Activated B cell treated with CpG ODN at 0.5 μM for 24 hours (primary cell): Measurements from ENCODE around the gene EPHA1. TPM values are rescaled to one million over a fixed set of nuclear protein-coding genes. Genes with fewer than 3 reads are reported as not detected.
A peak's percentile ranks its signal among the peaks of the same experiment; 100 is the strongest.

ENCODE experiments used
- ATAC-seq: fragments of 200-7000 bp; cut with Tn5 transposase; one replicate; pipeline ENCODE4 v1.10.0; 2021; ENCODE audit warnings: low read depth, mild to moderate bottlenecking, moderate library complexity
- CTCF ChIA-PET: fragments of 350-600 bp; sonication (Branson Sonifier 250); formaldehyde crosslinking; loops from one replicate; lab custom pipeline; 2021; ENCODE audit warnings: antibody characterized with exemption; lab: Charles Lee
- POLR2A ChIA-PET: fragments of 350-600 bp; sonication (Branson Sonifier 250); formaldehyde crosslinking; loops from one replicate; lab custom pipeline; 2021; ENCODE audit warnings: antibody characterized with exemption; lab: Charles Lee
- DNase-seq: peaks from one replicate; pipeline ENCODE4 v3.0.0; 2022
- H3K27ac Mint-ChIP-seq: one replicate; pipeline ENCODE4 v1.8.0; 2020; ENCODE audit warnings: mixed read lengths
- H3K27me3 Mint-ChIP-seq: one replicate; pipeline ENCODE4 v1.8.0; 2021; ENCODE audit warnings: mixed read lengths
- H3K36me3 Mint-ChIP-seq: one replicate; pipeline ENCODE4 v1.8.0; 2021; ENCODE audit warnings: low read depth, mixed read lengths
- H3K4me1 Mint-ChIP-seq: one replicate; pipeline ENCODE4 v1.8.0; 2021; ENCODE audit warnings: mixed read lengths
- H3K4me3 Mint-ChIP-seq: one replicate; pipeline ENCODE4 v1.8.0; 2020; ENCODE audit warnings: mild to moderate bottlenecking, mixed read lengths
- H3K9me3 Mint-ChIP-seq: one replicate; pipeline ENCODE4 v1.8.0; 2020; ENCODE audit warnings: mixed read lengths
- intact Hi-C: fragments of 100-400 bp; cut with micrococcal nuclease; formaldehyde crosslinking; loops from one replicate; pipeline ENCODE4 v1.15.1; 2024
- total RNA-seq: library from RNA; stranded (reverse); gene quantifications from 2 replicates; pipeline ENCODE4 v1.2.3, GENCODE V29; 2022
- TF ChIP-seq, protein P1 (sequence below): fragments of 200-600 bp; IDR thresholded peaks from one replicate; pipeline ENCODE4 v1.8.0; 2022; ENCODE audit warnings: antibody characterized with exemption, mild to moderate bottlenecking

Gene EPHA1
- total RNA-seq, 1 donor from 2014 or later: not detected

DNA sequence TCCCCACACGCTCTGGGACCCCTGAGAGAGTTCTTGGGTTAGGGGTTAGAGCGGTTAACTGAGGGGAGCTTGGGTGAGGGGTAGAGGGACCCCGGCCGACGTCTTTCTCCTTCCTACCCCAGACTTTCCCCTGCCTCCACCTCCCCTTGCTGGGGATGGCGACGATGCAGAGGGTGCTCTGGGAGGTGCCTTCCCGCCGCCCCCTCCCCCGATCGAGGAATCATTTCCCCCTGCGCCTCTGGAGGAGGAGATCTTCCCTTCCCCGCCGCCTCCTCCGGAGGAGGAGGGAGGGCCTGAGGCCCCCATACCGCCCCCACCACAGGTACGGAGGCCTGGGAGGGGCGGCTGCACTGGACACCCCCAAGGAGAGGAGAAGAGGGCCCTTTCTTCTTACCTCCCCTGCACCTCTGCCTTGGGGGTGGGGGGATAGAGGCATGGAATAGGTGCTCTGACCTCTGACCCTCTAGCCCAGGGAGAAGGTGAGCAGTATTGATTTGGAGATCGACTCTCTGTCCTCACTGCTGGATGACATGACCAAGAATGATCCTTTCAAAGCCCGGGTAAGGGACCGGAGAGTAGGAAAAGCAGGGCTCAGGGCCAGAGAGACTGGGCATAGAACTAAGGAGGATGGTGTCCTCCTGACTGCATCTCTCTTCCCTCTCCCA, 26.4 kb downstream of the EPHA1 start:
- Mint-ChIP-seq H3K9me3 (no peaks in the 10 kb centered on the region), H3K4me1 (peaks cover 21% of the 10 kb centered on the region), H3K4me3 (peak overlapping the region; percentile 73), H3K27me3 (no peaks in the 10 kb centered on the region), H3K36me3 (no peaks in the 10 kb centered on the region), H3K27ac (peak overlapping the region; percentile 37)
- intact Hi-C loops: loop anchor here (5.0 to 10.0 kb wide), 5 partner anchors 35 to 1453 kb away; partner anchors contain the start of gene TPK1
- ChIA-PET POLR2A (interaction anchor here (0.5 to 1.0 kb wide), 2 partner anchors 10 to 33 kb away, joined by 3 to 4 read pairs; no protein-coding TSS in a partner anchor), CTCF (no interaction called here)
- TF ChIP-seq, protein P1, sequence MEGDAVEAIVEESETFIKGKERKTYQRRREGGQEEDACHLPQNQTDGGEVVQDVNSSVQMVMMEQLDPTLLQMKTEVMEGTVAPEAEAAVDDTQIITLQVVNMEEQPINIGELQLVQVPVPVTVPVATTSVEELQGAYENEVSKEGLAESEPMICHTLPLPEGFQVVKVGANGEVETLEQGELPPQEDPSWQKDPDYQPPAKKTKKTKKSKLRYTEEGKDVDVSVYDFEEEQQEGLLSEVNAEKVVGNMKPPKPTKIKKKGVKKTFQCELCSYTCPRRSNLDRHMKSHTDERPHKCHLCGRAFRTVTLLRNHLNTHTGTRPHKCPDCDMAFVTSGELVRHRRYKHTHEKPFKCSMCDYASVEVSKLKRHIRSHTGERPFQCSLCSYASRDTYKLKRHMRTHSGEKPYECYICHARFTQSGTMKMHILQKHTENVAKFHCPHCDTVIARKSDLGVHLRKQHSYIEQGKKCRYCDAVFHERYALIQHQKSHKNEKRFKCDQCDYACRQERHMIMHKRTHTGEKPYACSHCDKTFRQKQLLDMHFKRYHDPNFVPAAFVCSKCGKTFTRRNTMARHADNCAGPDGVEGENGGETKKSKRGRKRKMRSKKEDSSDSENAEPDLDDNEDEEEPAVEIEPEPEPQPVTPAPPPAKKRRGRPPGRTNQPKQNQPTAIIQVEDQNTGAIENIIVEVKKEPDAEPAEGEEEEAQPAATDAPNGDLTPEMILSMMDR: no peak
- no peak for DNase-seq
- ATAC-seq: no peak

DNA sequence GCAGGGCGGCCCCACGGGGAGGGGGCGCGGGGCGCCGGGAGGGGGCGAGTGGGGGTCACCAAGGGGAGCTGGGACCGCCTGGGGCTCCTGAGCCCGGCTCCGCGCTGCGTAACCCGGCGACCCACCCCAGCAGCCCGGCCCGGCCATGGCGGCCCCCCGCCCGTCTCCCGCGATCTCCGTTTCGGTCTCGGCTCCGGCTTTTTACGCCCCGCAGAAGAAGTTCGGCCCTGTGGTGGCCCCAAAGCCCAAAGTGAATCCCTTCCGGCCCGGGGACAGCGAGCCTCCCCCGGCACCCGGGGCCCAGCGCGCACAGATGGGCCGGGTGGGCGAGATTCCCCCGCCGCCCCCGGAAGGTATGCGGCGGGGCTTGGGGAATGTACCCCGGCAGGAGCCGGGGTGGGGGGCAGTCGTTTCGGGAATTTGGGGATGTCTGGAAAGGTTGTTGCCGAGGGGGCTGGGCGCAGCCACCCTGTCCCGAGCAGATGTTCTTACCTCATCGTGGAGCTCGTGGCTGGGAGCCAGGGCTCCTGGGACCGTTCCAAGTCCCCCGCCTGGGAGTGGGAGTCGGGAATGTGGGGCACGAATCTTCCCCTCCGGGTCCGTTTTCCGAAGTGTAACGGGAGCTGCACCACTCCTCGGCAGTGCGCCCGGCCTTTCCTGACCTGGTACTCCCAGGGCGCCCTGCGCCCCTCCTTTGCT, 27.1 kb downstream of the EPHA1 start:
- ChIA-PET POLR2A (interaction anchor here (0.5 to 1.0 kb wide), 3 partner anchors 11 to 82 kb away, joined by 3 to 4 read pairs (median 4); no protein-coding TSS in a partner anchor), CTCF (interaction anchor here (2.5 kb wide), 1 partner anchor 25 kb away, joined by 11 read pairs; no protein-coding TSS in a partner anchor)
- Mint-ChIP-seq H3K4me1 (peaks cover 21% of the 10 kb centered on the region), H3K9me3 (no peaks in the 10 kb centered on the region), H3K4me3 (peak overlapping the region; percentile 73), H3K27me3 (no peaks in the 10 kb centered on the region), H3K36me3 (no peaks in the 10 kb centered on the region), H3K27ac (peak overlapping the region; percentile 37)
- intact Hi-C loops: loop anchor here (1.0 to 10.0 kb wide), 10 partner anchors 18 to 1453 kb away; partner anchors contain the start of genes EPHA1, GSTK1 and TPK1
- ATAC-seq (no peak), DNase-seq (no peak)
- TF ChIP-seq, protein P1: no peak

- H3K4me1 Mint-ChIP-seq: peaks cover 26% of the 10 kb centered on the region
- ChIA-PET CTCF (interaction anchor here (0.6 to 2.5 kb wide), 12 partner anchors 16 to 369 kb away, joined by 3 to 14 read pairs (median 4); partner anchors contain the start of gene CASP2), POLR2A (interaction anchor here (0.7 to 1.6 kb wide), 13 partner anchors 11 to 580 kb away, joined by 3 to 23 read pairs (median 4); partner anchors contain the start of genes CASP2, GSTK1 and TCAF1)
- TF ChIP-seq, protein P1: no peak
- peak within 1 kb of the TSS; percentile 85 for H3K27ac Mint-ChIP-seq
- DNase-seq (peak; percentile 83), ATAC-seq (peak; percentile 78)
- H3K4me3 Mint-ChIP-seq: peak within 1 kb of the TSS; percentile 86
- H3K9me3 Mint-ChIP-seq: no peaks in the 10 kb centered on the region
- no peaks in the 10 kb centered on the region for H3K36me3 Mint-ChIP-seq
- H3K27me3 Mint-ChIP-seq: no peaks in the 10 kb centered on the region
- intact Hi-C loops: loop anchor here (1.0 to 10.0 kb wide), 14 partner anchors 18 to 1454 kb away; partner anchors contain the start of genes CASP2, EPHA1, GSTK1 and TCAF1
Measured at GRCh38 chr7:143380646-143381426, 27.8 kb downstream of the EPHA1 start, which contains the start of gene ZYX. Gene ZYX, plus strand, starts transcription at chr7:143381345. Its CDS starts 227 bp downstream, at chr7:143381572.

GRCh38 chr7:143380260-143380645, 28.4 kb downstream of the EPHA1 start:
- Mint-ChIP-seq H3K27me3 (no peaks in the 10 kb centered on the region), H3K36me3 (no peaks in the 10 kb centered on the region), H3K4me3 (peak overlapping the region; percentile 86), H3K9me3 (no peaks in the 10 kb centered on the region), H3K27ac (peak overlapping the region; percentile 85), H3K4me1 (peaks cover 32% of the 10 kb centered on the region)
- ChIA-PET POLR2A (interaction anchor here (0.7 to 1.6 kb wide), 14 partner anchors 12 to 580 kb away, joined by 3 to 23 read pairs (median 4); partner anchors contain the start of genes CASP2, GSTK1 and TCAF1), CTCF (interaction anchor here (0.6 to 2.5 kb wide), 14 partner anchors 9 to 526 kb away, joined by 3 to 14 read pairs (median 4); partner anchors contain the start of gene CASP2)
- ATAC-seq: peak; percentile 50
- peak; percentile 82 for DNase-seq
- TF ChIP-seq, protein P1: peak; percentile 73
- intact Hi-C loops: loop anchor here (1.0 to 10.0 kb wide), 13 partner anchors 29 to 1455 kb away; partner anchors contain the start of genes CASP2, EPHA1, GSTK1 and TCAF1
